Measurements from ENCODE around the gene PTPRD.

DNA sequence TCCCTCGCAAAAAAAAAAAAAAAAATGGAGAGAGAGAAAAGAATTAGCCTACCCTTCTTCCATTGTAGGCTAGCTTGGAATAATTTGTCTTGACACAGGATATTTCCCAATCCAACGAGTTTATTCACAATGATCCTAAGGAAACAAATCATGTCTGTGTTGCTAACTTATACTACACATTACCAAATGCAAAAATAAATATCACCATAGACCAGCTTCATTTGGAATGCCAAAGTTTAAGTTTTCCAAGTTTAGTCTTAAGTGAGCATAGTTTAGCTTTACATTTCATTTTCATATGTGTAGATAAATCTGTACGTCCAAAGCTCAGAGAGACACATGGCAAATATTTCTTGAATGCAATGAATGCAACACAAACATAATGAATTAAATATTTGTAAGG, 1707.1 kb downstream of the PTPRD start:
- TF ChIP-seq, protein P1, sequence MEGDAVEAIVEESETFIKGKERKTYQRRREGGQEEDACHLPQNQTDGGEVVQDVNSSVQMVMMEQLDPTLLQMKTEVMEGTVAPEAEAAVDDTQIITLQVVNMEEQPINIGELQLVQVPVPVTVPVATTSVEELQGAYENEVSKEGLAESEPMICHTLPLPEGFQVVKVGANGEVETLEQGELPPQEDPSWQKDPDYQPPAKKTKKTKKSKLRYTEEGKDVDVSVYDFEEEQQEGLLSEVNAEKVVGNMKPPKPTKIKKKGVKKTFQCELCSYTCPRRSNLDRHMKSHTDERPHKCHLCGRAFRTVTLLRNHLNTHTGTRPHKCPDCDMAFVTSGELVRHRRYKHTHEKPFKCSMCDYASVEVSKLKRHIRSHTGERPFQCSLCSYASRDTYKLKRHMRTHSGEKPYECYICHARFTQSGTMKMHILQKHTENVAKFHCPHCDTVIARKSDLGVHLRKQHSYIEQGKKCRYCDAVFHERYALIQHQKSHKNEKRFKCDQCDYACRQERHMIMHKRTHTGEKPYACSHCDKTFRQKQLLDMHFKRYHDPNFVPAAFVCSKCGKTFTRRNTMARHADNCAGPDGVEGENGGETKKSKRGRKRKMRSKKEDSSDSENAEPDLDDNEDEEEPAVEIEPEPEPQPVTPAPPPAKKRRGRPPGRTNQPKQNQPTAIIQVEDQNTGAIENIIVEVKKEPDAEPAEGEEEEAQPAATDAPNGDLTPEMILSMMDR (conservative IDR thresholded peaks at IDR 0.05; ENCODE audit: low read length): no peak
- TF ChIP-seq EZH2phosphoT487 (IDR thresholded peaks at IDR 0.05; ENCODE audit: borderline replicate concordance): no peak

Data from Loucy (cell line).